ENCODE results near the gene ZNF423. TPM values are rescaled to one million over a fixed set of nuclear protein-coding genes. Genes with fewer than 3 reads are reported as not detected.

The ZNF423 gene
- total RNA-seq, 4 donors from 2014 or later = 1.4 to 20.6 (median 4.7) TPM

GRCh38 chr16:49800441-49800840, 55.5 kb downstream of the ZNF423 start:
- no peak for TF ChIP-seq POLR2A (IDR thresholded peaks at IDR 0.05)

GRCh38 chr16:49799172-49799571, 56.7 kb downstream of the ZNF423 start:
- Histone ChIP-seq H3K27me3 (no peaks in the 10 kb centered on the region), H3K36me3 (no peaks in the 10 kb centered on the region), H3K27ac (no peak overlapping the region), H3K4me1 (no peaks in the 10 kb centered on the region), H3K9me3 (no peaks in the 10 kb centered on the region), H3K4me3 (no peak overlapping the region)
- TF ChIP-seq CTCF (IDR thresholded peaks at IDR 0.05) (no peak), POLR2A (IDR thresholded peaks at IDR 0.05) (no peak)
- no peak for DNase-seq

More at GRCh38 chr16:49800441-49800840, 55.5 kb downstream of the ZNF423 start:
- Histone ChIP-seq H3K27ac (no peak overlapping the region), H3K4me3 (no peak overlapping the region), H3K9me3 (no peaks in the 10 kb centered on the region), H3K4me1 (no peaks in the 10 kb centered on the region), H3K36me3 (no peaks in the 10 kb centered on the region), H3K27me3 (no peaks in the 10 kb centered on the region)
- DNase-seq = no peak

- no peaks in the 10 kb centered on the region for H3K36me3 ChIP-seq
- H3K4me3 ChIP-seq = no peak overlapping the region
- no peaks in the 10 kb centered on the region for H3K27me3 ChIP-seq
- no peak for DNase-seq
- H3K27ac ChIP-seq = no peak overlapping the region
- H3K9me3 ChIP-seq = no peaks in the 10 kb centered on the region
- no peaks in the 10 kb centered on the region for H3K4me1 ChIP-seq
- TF ChIP-seq CTCF (IDR thresholded peaks at IDR 0.05) = no peak
Measured at GRCh38 chr16:49795513-49795912, 60.4 kb downstream of the ZNF423 start.

- Histone ChIP-seq H3K4me1 (no peaks in the 10 kb centered on the region), H3K36me3 (no peaks in the 10 kb centered on the region), H3K27me3 (no peaks in the 10 kb centered on the region), H3K27ac (no peak overlapping the region), H3K9me3 (no peaks in the 10 kb centered on the region), H3K4me3 (no peak overlapping the region)
- DNase-seq = no peak
- no peak for TF ChIP-seq POLR2A (IDR thresholded peaks at IDR 0.05)
- no peak for TF ChIP-seq CTCF (IDR thresholded peaks at IDR 0.05)
Measured at GRCh38 chr16:49793244-49793643, 62.7 kb downstream of the ZNF423 start.

- TF ChIP-seq POLR2A (IDR thresholded peaks at IDR 0.05) = no peak
- Histone ChIP-seq H3K9me3 (no peaks in the 10 kb centered on the region), H3K27ac (peak overlapping the region in 1 of 4 donors; percentile 41)
Measured at GRCh38 chr16:49789616-49790015, 66.3 kb downstream of the ZNF423 start.

GRCh38 chr16:49788986-49789385, 66.9 kb downstream of the ZNF423 start:
- no peaks in the 10 kb centered on the region for H3K9me3 ChIP-seq
- H3K27ac ChIP-seq = peak overlapping the region in 1 of 4 donors; percentile 41
- no peaks in the 10 kb centered on the region for H3K27me3 ChIP-seq
- TF ChIP-seq CTCF (IDR thresholded peaks at IDR 0.05) (no peak), POLR2A (IDR thresholded peaks at IDR 0.05) (no peak)
- H3K4me1 ChIP-seq = no peaks in the 10 kb centered on the region
- no peak overlapping the region for H3K4me3 ChIP-seq
- DNase-seq = no peak
- no peaks in the 10 kb centered on the region for H3K36me3 ChIP-seq

More at GRCh38 chr16:49789616-49790015, 66.3 kb downstream of the ZNF423 start:
- Histone ChIP-seq H3K27me3 (no peaks in the 10 kb centered on the region), H3K4me1 (no peaks in the 10 kb centered on the region), H3K36me3 (no peaks in the 10 kb centered on the region), H3K4me3 (no peak overlapping the region)
- DNase-seq = no peak

- TF ChIP-seq POLR2A (IDR thresholded peaks at IDR 0.05) (no peak), CTCF (IDR thresholded peaks at IDR 0.05) (no peak)
- Histone ChIP-seq H3K36me3 (no peaks in the 10 kb centered on the region), H3K27me3 (no peaks in the 10 kb centered on the region), H3K4me3 (no peak overlapping the region), H3K9me3 (no peaks in the 10 kb centered on the region), H3K4me1 (no peaks in the 10 kb centered on the region), H3K27ac (peak overlapping the region in 1 of 4 donors; percentile 41)
- no peak for DNase-seq
Measured at GRCh38 chr16:49788572-49788971, 67.3 kb downstream of the ZNF423 start.

Measured in Peyer's patch (tissue), 4 donors.